Measurements from ENCODE around the gene PCDHGA9. TPM values are rescaled to one million over a fixed set of nuclear protein-coding genes. Genes with fewer than 3 reads are reported as not detected.

PCDHGA9 gene
- total RNA-seq, 1 donor, result 2.9 TPM

DNA sequence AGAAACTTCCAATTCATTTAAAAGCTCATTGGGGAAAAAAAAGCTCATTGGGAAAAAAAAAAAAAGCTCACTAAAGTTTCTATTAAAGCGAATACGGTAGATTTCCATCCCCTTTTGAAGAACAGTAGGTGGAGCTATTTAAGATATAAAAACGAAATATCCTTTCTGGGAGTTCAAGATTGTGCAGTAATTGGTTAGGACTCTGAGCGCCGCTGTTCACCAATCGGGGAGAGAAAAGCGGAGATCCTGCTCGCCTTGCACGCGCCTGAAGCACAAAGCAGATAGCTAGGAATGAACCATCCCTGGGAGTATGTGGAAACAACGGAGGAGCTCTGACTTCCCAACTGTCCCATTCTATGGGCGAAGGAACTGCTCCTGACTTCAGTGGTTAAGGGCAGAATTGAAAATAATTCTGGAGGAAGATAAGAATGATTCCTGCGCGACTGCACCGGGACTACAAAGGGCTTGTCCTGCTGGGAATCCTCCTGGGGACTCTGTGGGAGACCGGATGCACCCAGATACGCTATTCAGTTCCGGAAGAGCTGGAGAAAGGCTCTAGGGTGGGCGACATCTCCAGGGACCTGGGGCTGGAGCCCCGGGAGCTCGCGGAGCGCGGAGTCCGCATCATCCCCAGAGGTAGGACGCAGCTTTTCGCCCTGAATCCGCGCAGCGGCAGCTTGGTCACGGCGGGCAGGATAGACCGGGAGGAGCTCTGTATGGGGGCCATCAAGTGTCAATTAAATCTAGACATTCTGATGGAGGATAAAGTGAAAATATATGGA lies 27.9 kb downstream of the PCDHGA9 start, which contains the start of gene PCDHGA12:
Gene PCDHGA12 (plus strand): TSS at position 176 of the 782 bp plus-strand sequence. CDS start 253 bp downstream, at position 429.

Other genes starting within 250 kb of the PCDHGA9 start
- 0.37 TPM in 1 of 2 replicates, not detected in the other for gene PCDHB7, start 230.1 kb upstream of the PCDHGA9 start, total RNA-seq
- gene PCDHB8, start 225.0 kb upstream of the PCDHGA9 start, total RNA-seq, result under 0.01 TPM in 2 replicates
- 0.20 and 0.37 TPM in 2 replicates for gene PCDHB16, start 220.4 kb upstream of the PCDHGA9 start, total RNA-seq
- under 0.01 TPM in 2 replicates for gene PCDHB9, start 215.6 kb upstream of the PCDHGA9 start, total RNA-seq
- under 0.01 TPM in 2 replicates for gene PCDHB10, start 210.4 kb upstream of the PCDHGA9 start, total RNA-seq
- 0.37 TPM in 1 of 2 replicates, not detected in the other for gene PCDHB11, start 203.2 kb upstream of the PCDHGA9 start, total RNA-seq
- gene PCDHB12, start 194.1 kb upstream of the PCDHGA9 start, total RNA-seq, result not detected in 2 replicates
- gene PCDHB13, start 188.9 kb upstream of the PCDHGA9 start, total RNA-seq, result under 0.01 TPM in 2 replicates
- under 0.01 and 0.20 TPM in 2 replicates for gene PCDHB14, start 179.4 kb upstream of the PCDHGA9 start, total RNA-seq
- gene PCDHB15, start 157.4 kb upstream of the PCDHGA9 start, total RNA-seq, result under 0.01 TPM in 1 of 2 replicates, not detected in the other
- gene SLC25A2, start 98.7 kb upstream of the PCDHGA9 start, total RNA-seq, result 0.37 and 0.39 TPM in 2 replicates
- gene TAF7, start 82.0 kb upstream of the PCDHGA9 start, total RNA-seq, result 33.1 and 40.5 TPM in 2 replicates
- gene PCDHGA1, start 72.3 kb upstream of the PCDHGA9 start, total RNA-seq, result 0.37 and 0.59 TPM in 2 replicates
- gene PCDHGA2, start 64.0 kb upstream of the PCDHGA9 start, total RNA-seq, result 1.4 and 1.5 TPM in 2 replicates
- 0.73 and 1.2 TPM in 2 replicates for gene PCDHGA3, start 58.9 kb upstream of the PCDHGA9 start, total RNA-seq
- gene PCDHGB1, start 52.7 kb upstream of the PCDHGA9 start, total RNA-seq, result 0.73 and 1.2 TPM in 2 replicates
- gene PCDHGA4, start 47.8 kb upstream of the PCDHGA9 start, total RNA-seq, result 1.5 and 3.5 TPM in 2 replicates
- 1.1 and 2.0 TPM in 2 replicates for gene PCDHGB2, start 42.8 kb upstream of the PCDHGA9 start, total RNA-seq
- gene PCDHGA5, start 38.6 kb upstream of the PCDHGA9 start, total RNA-seq, result 0.73 and 1.2 TPM in 2 replicates
- gene PCDHGB3, start 32.5 kb upstream of the PCDHGA9 start, total RNA-seq, result 2.2 and 2.9 TPM in 2 replicates
- 2.2 and 2.9 TPM in 2 replicates for gene PCDHGA6, start 28.9 kb upstream of the PCDHGA9 start, total RNA-seq
- gene PCDHGA7, start 20.0 kb upstream of the PCDHGA9 start, total RNA-seq, result 1.8 and 2.5 TPM in 2 replicates
- gene PCDHGB4, start 15.1 kb upstream of the PCDHGA9 start, total RNA-seq, result 5.9 and 8.8 TPM in 2 replicates
- gene PCDHGA8, start 10.1 kb upstream of the PCDHGA9 start, total RNA-seq, result 1.5 and 1.8 TPM in 2 replicates
- 8.8 and 12.1 TPM in 2 replicates for gene PCDHGB5, start 4.8 kb upstream of the PCDHGA9 start, total RNA-seq
- gene PCDHGB6, start 5.2 kb downstream of the PCDHGA9 start, total RNA-seq, result 2.5 and 2.6 TPM in 2 replicates
- gene PCDHGA10, start 10.2 kb downstream of the PCDHGA9 start, total RNA-seq, result 6.8 and 7.7 TPM in 2 replicates
- 5.9 and 6.6 TPM in 2 replicates for gene PCDHGB7, start 14.9 kb downstream of the PCDHGA9 start, total RNA-seq
- 11.8 and 13.9 TPM in 2 replicates for gene PCDHGA11, start 18.3 kb downstream of the PCDHGA9 start, total RNA-seq
- 19.2 and 22.4 TPM in 2 replicates for gene PCDHGA12, start 27.7 kb downstream of the PCDHGA9 start, total RNA-seq
- 50.2 and 61.0 TPM in 2 replicates for gene PCDHGC3, start 73.2 kb downstream of the PCDHGA9 start, total RNA-seq
- 2.2 and 2.7 TPM in 2 replicates for gene PCDHGC4, start 82.3 kb downstream of the PCDHGA9 start, total RNA-seq
- gene PCDHGC5, start 86.3 kb downstream of the PCDHGA9 start, total RNA-seq, result 2.2 and 2.9 TPM in 2 replicates
- 19.1 and 34.8 TPM in 2 replicates for gene DIAPH1, start 216.2 kb downstream of the PCDHGA9 start, total RNA-seq
- 42.3 and 55.7 TPM in 2 replicates for gene HDAC3, start 234.1 kb downstream of the PCDHGA9 start, total RNA-seq
- gene RELL2, start 234.2 kb downstream of the PCDHGA9 start, total RNA-seq, result 2.9 and 3.3 TPM in 2 replicates
- 11.4 and 14.1 TPM in 2 replicates for gene FCHSD1, start 248.6 kb downstream of the PCDHGA9 start, total RNA-seq